ENCODE data around the gene PLCL1.

DNA sequence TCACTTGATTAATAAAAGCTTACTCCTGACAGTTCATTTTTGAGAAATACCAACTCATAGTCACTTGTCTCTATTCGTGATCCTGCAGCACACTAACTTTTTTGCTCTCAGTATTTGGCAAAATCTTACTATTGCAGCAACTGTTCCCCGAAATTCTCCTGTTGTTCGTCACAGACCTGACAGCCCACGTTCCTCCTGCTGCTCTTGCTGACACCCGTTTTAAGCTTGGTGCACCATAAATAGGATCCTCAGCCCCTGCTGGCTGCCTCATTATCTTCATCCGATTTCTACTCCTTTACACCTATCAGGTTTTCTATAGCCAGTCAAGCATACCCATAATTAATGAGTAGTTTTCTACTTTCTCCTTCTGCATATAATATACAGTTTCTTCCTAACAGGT, 368.8 kb downstream of the PLCL1 start:
- no peak for TF ChIP-seq FOXK2 (IDR thresholded peaks at IDR 0.05)
- TF ChIP-seq SP1 (IDR thresholded peaks at IDR 0.05): no peak
- no peak for TF ChIP-seq SUZ12 (IDR thresholded peaks at IDR 0.05)
- no peak for TF ChIP-seq FOXM1 (IDR thresholded peaks at IDR 0.05; ENCODE audit: borderline replicate concordance)
- TF ChIP-seq TARDBP (IDR thresholded peaks at IDR 0.05): no peak
- no peak for TF ChIP-seq BHLHE40 (IDR thresholded peaks at IDR 0.05; ENCODE audit: borderline replicate concordance)
- TF ChIP-seq CTBP1 (IDR thresholded peaks at IDR 0.05; ENCODE audit: borderline replicate concordance): no peak
- TF ChIP-seq ELF4 (IDR thresholded peaks at IDR 0.05): no peak
- TF ChIP-seq ZNF384 (IDR thresholded peaks at IDR 0.05): no peak
- TF ChIP-seq LEF1 (IDR thresholded peaks at IDR 0.05; ENCODE audit: borderline replicate concordance): no peak
